ENCODE results near the gene AKR1C1. TPM values are rescaled to one million over a fixed set of nuclear protein-coding genes. Genes with fewer than 3 reads are reported as not detected.
"Not testable (repeated sequence)": the region's sequence is repeated elsewhere in the genome, so short reads cannot be mapped to it uniquely, and the experiment has no call there.

Gene AKR1C1
- total RNA-seq, 1 experiment from 2014 or later, result 0.40 TPM

DNA sequence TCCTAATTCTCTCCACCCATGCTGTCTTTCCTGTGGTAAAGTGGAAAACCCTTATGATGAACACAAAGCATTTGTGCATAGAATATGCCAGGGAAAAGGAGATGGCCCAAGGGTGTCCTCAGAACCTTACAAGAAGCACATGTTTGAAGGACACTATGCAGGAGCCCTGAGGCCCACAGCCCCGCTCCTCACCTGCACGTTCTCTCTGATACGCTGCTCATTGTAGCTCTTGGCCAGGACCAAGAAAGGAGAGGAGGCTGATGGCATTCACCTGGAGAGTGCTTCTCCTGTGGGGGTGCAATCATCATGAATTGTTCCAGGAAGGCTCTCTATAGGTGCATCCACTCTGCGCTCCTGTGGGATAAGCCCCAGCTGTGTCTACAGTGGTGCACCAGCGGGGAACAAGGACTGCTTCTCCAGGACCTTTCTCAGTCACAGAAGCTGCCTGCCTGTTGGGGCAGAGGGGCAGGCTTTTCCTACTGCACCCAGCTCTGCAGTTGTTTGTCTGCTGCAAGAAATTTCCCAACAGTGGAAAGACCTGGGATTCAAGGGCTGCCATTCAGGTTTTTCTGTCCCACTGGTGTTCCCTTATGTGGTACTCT is 20.5 kb downstream of the AKR1C1 start:
- DNase-seq (ENCODE audit: low read depth), result no peak

- no peak for DNase-seq (ENCODE audit: low read depth)
Measured at GRCh38 chr10:4984223-4984622, 21.0 kb downstream of the AKR1C1 start.

DNA sequence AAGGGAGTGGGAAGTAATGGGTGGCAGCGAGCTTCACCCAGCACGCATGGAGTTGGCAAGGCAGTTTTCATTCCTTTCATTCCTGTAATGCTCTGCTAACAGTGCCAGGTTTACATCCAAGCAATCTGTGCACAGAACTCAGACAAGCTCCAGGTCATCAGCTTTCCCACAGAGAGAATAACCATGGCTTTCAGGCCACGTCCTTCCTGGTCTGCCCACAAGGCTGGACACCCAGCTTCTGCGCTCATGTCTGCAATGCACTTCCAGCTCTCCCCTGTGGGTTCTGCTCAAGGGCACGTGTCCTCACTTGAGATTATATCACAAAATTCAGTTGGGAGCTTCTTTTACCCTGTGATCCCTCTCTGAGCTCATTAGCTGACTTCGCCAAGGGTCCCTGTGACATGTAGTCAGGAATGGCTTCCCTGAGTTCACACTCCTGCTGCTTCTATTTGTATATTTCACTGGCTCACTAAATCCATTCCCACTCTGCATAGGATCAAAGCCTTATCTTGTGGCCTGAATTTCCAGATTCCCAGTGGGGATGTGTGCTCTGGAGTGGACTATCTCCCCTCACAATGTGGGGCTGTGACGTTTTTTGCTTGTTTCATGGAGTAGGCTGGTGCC is 21.9 kb downstream of the AKR1C1 start:
- no peak for DNase-seq (ENCODE audit: low read depth)

GRCh38 chr10:4988000-4988641 is 24.9 kb downstream of the AKR1C1 start:
- DNase-seq (ENCODE audit: low read depth), result not testable (repeated sequence)

DNA sequence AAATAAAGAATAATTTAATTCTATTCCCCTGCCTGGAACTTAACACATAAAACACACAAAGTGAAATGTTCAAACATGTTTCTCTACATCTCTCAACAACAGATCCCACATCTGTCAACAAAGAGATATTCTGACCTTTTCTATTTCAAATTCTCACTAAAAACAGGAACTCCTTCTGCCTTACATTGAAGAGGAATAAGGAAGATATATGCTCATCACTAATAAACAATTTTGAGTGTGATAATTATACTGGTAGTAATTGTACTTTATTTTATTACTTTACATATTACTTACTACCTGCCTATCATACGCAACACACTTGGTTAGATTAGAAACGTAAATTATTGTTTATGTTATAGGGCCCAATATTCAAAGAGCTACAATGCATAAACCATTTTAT is 27.0 kb downstream of the AKR1C1 start:
- DNase-seq (ENCODE audit: low read depth), result no peak

DNA sequence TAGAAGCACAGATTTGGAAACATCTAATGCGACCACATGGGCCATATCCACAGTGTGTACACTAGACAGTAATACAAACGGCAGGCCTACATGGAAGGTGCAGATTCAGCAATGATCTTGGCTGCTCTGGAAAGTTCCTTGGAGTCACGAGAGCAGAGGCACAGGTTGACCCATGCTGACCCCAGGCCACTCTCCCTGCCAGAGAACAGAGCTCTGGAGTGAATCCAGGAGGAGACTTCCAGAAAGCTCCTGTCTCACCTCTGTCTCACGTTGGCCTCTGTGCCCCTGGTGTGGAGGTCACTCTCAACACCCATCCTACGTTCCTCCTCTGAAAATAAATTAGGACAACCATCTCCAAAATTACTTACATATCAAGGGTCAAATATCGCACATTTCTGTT is 28.2 kb downstream of the AKR1C1 start:
- DNase-seq (ENCODE audit: low read depth), result not testable (repeated sequence)

DNA sequence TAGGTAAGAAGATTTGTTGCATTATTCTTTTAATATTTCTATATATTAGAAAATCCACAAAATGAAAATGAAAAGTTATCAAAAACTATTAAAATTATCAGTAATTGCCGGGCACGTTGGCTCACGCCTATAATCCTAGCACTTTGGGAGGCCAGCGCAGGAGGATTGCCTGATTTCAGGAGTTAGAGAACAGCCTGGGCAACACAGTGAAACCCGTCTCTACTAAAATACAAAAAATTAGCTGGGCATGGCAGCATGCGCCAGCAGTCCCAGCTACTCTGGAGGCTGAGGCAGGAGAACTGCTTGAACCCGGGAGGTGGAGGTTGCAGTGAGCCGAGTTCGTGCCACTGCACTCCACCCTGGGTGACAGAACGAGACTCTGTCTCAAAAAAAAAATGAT is 29.3 kb downstream of the AKR1C1 start:
- not testable (repeated sequence) for DNase-seq (ENCODE audit: low read depth)

- not testable (repeated sequence) for DNase-seq (ENCODE audit: low read depth)
Measured at GRCh38 chr10:4994260-4994659, 31.0 kb downstream of the AKR1C1 start.

- DNase-seq (ENCODE audit: low read depth), result no peak
Measured at GRCh38 chr10:4998671-4999070, 35.5 kb downstream of the AKR1C1 start.

GRCh38 chr10:5002013-5002727 is 39.0 kb downstream of the AKR1C1 start:
- no peak for DNase-seq (ENCODE audit: low read depth)

GRCh38 chr10:5003127-5004029 is 40.2 kb downstream of the AKR1C1 start, which contains the start of gene AKR1C2:
Gene AKR1C2 (minus strand): TSS chr10:5003857. CDS start chr10:5003835, 22 bp downstream.
- DNase-seq (ENCODE audit: low read depth), result not testable (repeated sequence)

GRCh38 chr10:5004030-5004385 is 40.8 kb downstream of the AKR1C1 start:
- not testable (repeated sequence) for DNase-seq (ENCODE audit: low read depth)

- not testable (repeated sequence) for DNase-seq (ENCODE audit: low read depth)
Measured at GRCh38 chr10:5004501-5004900, 41.3 kb downstream of the AKR1C1 start.

DNA sequence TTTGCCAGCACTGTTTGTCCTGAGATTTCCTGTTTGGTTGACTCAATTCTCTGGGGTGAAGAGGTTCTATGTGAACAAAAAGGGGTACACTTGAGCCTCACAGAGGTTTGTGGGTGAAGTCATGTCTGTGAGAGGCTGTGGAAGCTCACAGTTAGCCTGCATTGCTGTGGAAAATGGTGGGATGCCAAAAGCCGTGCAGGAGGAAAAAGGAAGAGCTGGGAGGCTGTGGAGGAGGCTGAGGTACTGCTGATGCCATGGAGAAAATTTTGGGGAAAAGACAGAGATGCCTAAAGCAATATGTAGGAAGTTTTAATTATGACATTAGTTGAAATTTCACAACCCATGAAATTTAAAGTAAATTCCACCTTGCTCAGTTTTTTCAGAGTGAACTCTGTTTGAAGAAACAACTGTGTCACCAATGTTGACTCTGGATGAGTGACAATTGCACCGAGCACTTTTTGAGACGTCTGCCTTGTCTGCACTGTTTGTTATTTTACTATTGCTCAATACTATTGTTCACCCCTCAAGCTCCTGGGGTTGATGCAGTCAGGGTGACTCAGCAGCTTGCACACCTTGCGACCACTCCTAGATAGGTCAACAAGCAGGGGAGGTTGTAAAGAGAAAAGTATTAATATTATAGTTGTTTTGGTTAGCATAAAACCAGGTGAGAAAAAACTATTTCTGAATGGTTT is 45.8 kb downstream of the AKR1C1 start:
- not testable (repeated sequence) for DNase-seq (ENCODE audit: low read depth)

GRCh38 chr10:5010043-5010442 is 46.8 kb downstream of the AKR1C1 start:
- DNase-seq (ENCODE audit: low read depth), result not testable (repeated sequence)

DNA sequence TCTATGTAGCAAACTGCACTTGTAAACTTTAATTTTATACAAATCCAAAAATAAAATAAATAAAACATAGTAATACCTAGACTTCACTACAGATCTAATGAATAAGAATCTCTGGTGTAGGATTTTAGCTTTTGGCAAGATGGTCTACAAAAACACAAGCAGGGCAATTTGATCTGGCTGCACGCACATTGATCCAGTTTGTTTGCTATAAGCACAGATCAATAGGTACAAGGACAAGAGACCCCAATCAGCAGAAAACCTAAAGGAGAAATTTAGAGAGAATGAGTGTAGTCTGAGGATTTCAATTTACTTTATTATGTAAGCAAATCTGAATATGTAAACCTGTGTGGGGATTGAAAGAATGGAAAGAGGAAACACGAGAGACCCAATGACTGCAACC is 48.2 kb downstream of the AKR1C1 start:
- not testable (repeated sequence) for DNase-seq (ENCODE audit: low read depth)

DNA sequence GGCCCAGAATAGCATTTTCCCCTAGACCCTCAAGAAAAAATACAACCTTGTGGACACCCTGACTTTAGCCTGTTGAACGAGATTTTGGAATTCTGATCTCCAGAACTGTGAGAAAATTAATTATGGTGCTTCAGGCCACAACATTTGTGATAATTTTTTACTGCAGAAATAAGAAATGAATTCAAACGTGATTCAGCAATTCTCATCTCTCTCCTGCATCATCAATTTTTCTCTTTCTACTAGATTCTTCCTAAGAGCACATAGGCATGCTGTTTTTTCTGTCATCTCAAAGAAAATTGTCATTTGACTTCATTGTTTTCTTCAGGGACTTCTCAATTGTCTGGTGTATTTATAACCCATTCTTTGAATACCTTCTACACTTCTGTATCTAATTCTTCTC is 49.4 kb downstream of the AKR1C1 start:
- no peak for DNase-seq (ENCODE audit: low read depth)

DNA sequence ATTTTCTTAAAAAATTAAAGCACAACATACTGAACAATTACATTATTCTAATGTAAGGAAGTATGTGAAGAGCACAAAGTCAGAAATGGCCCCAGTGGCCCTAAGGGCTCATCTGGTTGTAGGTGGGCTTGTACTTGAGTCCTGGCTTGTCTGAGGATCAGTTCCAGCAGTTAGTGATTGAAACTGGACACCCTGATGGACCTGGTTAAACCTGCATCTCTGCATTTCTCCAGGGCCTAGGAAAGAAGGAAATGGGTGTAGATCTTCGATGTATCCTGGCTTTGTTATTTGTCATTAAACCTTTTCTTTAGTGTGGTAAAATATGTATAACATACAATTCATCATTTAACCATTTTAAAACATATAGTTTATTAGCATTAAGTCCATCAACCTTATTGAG is 50.2 kb downstream of the AKR1C1 start:
- no peak for DNase-seq (ENCODE audit: low read depth)

GRCh38 chr10:5014200-5014910 is 51.1 kb downstream of the AKR1C1 start:
- DNase-seq (ENCODE audit: low read depth), result not testable (repeated sequence)

- no peak for DNase-seq (ENCODE audit: low read depth)
Measured at GRCh38 chr10:5014936-5015335, 51.7 kb downstream of the AKR1C1 start.

Measured in Daoy (cell line).